WI38 (cell line): ENCODE measurements around the gene ZNF565.

Source experiments
- H3K4me3 ChIP-seq: 2 replicates; pipeline ENCODE4 v1.5.1; 2011; ENCODE audit warnings: low read depth, mild to moderate bottlenecking, control low read depth, low read length
- CTCF ChIP-seq: IDR thresholded peaks from 2 replicates; pipeline ENCODE4 v1.5.1; 2012; ENCODE audit warnings: low read depth, mild to moderate bottlenecking, control low read depth, low read length

ZNF565 gene

DNA sequence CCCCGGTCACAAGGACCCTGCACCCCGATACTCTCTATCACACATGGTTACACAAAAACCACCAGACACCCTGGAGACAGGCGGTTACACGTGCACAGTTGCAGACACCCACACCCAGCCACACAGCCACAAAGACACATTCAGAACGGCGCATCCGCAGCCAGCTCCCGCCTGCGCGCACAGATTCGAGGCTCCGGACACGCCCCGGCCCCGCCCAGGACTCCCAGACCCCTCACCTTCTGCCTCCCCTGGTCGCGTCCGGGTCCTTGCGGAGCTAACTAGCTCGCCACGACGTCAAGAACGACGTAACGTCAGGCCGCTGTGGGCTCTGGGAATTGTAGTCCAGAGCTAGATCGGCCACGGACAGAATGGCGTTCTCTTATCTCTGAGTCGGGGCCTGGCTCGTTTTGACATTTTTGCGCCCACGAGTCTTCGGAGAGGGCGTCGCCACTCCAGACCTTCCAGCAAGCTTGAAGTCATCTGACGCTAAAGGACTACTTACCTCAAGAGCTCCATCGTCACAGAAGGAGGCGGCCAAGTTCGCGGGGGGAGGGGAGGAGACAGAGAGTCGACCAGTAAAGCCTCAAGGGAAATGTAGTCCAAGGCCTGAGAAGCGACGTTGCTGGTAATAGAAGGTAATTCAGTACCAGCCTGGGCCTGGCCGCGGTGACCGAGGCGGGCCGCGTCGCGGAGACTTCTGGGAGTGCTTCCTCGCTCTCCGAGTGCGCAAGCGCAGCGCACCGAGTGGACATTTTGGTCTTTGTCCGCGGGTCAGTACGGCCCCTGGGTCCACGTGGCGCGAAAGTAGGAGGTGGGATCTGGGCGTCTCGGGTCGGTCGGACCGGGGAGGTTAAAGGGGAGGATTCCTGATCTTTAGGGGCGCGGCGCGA, at the start of gene ZNF565, which contains the start of gene ZNF146:
TSS of gene ZNF565 (minus strand) at position 280 of the 890 bp plus-strand sequence. CDS start 12,680 bp downstream, outside the sequence.
TSS of gene ZNF146 (plus strand) at position 721 of the 890 bp plus-strand sequence. CDS start 21,335 bp downstream, outside the sequence.
- TF ChIP-seq CTCF: no peak
- peak within 1 kb of the TSS; percentile 72 for H3K4me3 ChIP-seq

GRCh38 chr19:36259211-36259610, 44.7 kb upstream of the ZNF565 start:
- no peak overlapping the region for H3K4me3 ChIP-seq
- no peak for TF ChIP-seq CTCF

DNA sequence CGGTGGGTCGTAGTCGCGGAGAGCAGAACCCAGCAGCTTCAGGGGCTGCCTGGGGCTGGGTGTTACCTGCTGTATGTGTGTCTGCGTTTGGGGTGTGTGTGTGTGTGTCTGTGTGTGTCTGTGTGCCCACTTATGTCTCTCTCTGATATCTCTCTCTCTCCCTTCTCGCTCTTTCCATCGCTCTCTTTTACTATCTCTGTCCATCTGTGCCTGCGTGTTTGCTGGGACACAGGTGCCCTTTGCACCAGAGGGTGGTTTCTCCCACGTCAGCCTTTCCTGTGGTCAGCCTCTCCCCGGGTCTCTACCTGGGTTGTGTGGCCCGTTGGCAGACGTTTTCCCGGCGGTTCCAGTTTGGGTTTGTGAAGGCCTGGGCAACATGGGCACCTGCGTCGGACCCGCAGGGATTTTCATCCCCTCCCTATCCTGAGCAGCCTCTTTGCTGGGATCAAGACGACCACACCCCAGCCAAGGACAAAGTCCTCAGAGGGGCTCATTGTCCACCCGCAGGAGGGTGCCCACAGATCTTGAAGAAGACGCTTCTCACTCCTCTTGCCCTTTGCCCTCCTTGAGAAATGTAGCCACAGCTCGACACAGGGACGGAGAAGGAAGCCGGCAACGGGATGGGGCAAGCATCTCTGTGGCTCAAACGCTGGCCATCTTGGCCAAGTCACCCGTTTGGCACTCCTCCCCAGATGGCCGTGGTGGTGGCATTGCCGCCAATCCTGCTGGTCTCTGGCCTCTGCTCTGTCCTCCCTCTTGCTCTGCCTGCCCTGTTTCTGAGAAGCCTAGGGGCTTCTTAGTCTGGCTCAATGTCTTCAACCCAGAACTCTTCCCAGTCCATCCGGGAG, 43.8 kb upstream of the ZNF565 start:
- H3K4me3 ChIP-seq: no peak overlapping the region
- no peak for TF ChIP-seq CTCF

- H3K4me3 ChIP-seq: no peak overlapping the region
- TF ChIP-seq CTCF: no peak
These were observed 43.0 kb upstream of the ZNF565 start for GRCh38 chr19:36257520-36257876.

DNA sequence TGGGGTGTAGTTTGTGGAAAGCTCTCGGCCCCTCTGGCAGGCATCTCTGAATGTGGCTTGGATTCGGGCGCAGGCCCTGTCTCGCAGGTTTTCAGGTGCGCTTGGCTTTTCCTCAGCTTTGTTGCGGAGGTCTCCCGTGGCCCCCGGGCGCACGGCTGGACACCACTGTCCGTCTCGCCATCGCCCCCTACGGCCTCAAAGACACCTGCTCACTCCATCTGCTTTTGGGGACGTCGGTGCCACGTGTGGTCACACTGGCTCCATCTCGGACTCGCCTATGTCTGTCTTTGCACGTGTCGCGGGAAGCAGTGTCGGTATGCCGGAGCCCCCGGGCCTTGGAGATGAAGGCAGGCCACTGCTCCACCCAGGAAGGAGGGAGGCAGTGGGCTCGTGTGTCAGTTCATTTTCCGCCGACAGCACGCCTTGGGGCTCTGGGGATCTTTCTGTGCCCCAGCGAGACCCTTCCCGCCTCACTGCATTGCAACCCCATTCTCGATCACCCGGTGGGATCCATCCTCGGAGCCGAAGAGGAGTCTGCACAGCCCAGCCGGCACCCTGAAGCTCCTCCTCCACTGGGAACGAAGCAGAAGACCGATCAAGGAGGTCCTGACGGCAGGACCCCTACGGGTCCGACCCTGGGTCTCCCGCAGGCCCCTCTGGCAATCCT, 42.5 kb upstream of the ZNF565 start:
- H3K4me3 ChIP-seq: no peak overlapping the region

GRCh38 chr19:36256064-36256463, 41.6 kb upstream of the ZNF565 start:
- TF ChIP-seq CTCF: no peak
- no peak overlapping the region for H3K4me3 ChIP-seq

More for the DNA sequence above, 42.5 kb upstream of the ZNF565 start:
- no peak for TF ChIP-seq CTCF
